Gastrocnemius medialis (tissue), 4 donors: ENCODE data around the gene GALNT2.

ENCODE experiments used
- POLR2A ChIP-seq, 2 donors: fragments of 450-650 bp; IDR thresholded peaks; one replicate each; pipeline ENCODE4 v1.6.1; 2017; ENCODE audit warnings: antibody characterized with exemption in 2 of 2, mild to moderate bottlenecking in 2 of 2, moderate library complexity in 2 of 2
- TF ChIP-seq, protein P1 (sequence below), 5 experiments: fragments of 450-650 bp in 3 of 5; fragments of 200-600 bp in 2 of 5; sonication (generic) in 2 of 5; IDR thresholded peaks in 4 of 5; conservative IDR thresholded peaks in 1 of 5; 1 replicate in 4 of 5; 2 replicates in 1 of 5; pipeline ENCODE4 v1.5.1; 2016 to 2019; ENCODE audit warnings: antibody characterized with exemption in 5 of 5, mild to moderate bottlenecking in 3 of 5, moderate library complexity in 3 of 5

DNA sequence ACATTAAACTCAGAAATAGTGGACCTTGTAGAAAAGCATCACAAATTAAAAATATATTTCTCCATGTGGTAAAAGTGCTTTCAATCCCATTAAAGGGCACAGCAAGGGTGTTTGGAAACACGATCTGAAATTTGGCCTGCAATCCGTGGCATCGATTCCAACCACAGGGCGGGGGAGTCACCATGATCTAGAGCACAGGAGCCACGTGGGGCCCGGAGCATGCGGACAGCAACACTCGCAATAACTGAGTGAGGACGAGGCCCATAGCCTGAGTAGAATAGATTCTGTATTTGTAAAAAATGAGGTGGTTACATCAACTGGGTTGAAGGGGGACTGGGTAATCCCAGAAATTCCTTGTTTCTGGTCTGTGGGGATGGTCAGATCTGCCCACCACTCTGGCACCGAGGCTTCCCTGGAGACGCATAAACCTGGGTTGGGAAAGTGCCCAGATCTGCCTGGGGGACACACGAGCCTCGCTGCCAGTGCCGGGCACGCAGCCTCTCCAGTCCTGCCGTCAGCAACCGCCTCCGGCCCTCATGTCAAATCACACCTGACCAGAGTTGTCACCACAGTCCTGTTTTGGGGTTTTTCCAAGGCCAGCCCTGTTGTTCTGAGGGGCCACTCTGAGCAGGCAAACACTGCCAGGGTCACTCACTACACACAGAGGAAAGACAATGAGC is 254.8 kb downstream of the GALNT2 start:
- TF ChIP-seq, protein P1, sequence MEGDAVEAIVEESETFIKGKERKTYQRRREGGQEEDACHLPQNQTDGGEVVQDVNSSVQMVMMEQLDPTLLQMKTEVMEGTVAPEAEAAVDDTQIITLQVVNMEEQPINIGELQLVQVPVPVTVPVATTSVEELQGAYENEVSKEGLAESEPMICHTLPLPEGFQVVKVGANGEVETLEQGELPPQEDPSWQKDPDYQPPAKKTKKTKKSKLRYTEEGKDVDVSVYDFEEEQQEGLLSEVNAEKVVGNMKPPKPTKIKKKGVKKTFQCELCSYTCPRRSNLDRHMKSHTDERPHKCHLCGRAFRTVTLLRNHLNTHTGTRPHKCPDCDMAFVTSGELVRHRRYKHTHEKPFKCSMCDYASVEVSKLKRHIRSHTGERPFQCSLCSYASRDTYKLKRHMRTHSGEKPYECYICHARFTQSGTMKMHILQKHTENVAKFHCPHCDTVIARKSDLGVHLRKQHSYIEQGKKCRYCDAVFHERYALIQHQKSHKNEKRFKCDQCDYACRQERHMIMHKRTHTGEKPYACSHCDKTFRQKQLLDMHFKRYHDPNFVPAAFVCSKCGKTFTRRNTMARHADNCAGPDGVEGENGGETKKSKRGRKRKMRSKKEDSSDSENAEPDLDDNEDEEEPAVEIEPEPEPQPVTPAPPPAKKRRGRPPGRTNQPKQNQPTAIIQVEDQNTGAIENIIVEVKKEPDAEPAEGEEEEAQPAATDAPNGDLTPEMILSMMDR (IDR thresholded peaks at IDR 0.05 in 4 of 5, conservative IDR thresholded peaks at IDR 0.05 in 1 of 5): no peak
- TF ChIP-seq POLR2A (IDR thresholded peaks at IDR 0.05): no peak
